H1 (cell line): ENCODE measurements around the gene C1QL1. TPM values are rescaled to one million over a fixed set of nuclear protein-coding genes. Genes with fewer than 3 reads are reported as not detected.

ENCODE experiments used
- CTCF ChIA-PET: fragments of 300-600 bp; sonication (Branson Sonifier 250); formaldehyde crosslinking; loops from one replicate; lab custom pipeline; 2021; ENCODE audit not compliant: partially characterized antibody; lab: Charles Lee
- POLR2A ChIA-PET: fragments of 300-600 bp; sonication (Branson Sonifier 250); formaldehyde crosslinking; loops from one replicate; lab custom pipeline; 2021; ENCODE audit warnings: inconsistent platforms; ENCODE audit not compliant: partially characterized antibody; lab: Charles Lee
- DNase-seq, 2 experiments: peaks; one replicate each; pipeline versions ENCODE4 v3.0.0 to v3.0.0-alpha.2; 2010 to 2022; ENCODE audit warnings: low spot score in 2 of 2, low read depth in 1 of 2, mixed read lengths in 1 of 2
- FAIRE-seq: peaks from 2 replicates; lab custom pipeline; 2011; peaks lifted over from hg19 to GRCh38; lab: Jason Lieb, UNC
- H2AFZ ChIP-seq: 2 replicates; pipeline ENCODE4 v1.8.1; 2012; ENCODE audit warnings: low read length, inconsistent platforms
- H2AK5ac ChIP-seq: 2 replicates; pipeline ENCODE4 v1.6.1; 2013; ENCODE audit warnings: low read depth, low read length
- H2BK120ac ChIP-seq: replicated peaks from 2 replicates; pipeline ENCODE3; 2013; ENCODE audit warnings: low read depth, low read length, inconsistent platforms
- H2BK12ac ChIP-seq: 2 replicates; pipeline ENCODE4 v1.6.1; 2013; ENCODE audit warnings: low read depth, low read length
- H2BK15ac ChIP-seq: 2 replicates; pipeline ENCODE4 v1.6.1; 2013; ENCODE audit warnings: low read length
- H2BK20ac ChIP-seq: 2 replicates; pipeline ENCODE4 v1.6.1; 2013; ENCODE audit warnings: low read length
- H2BK5ac ChIP-seq: 2 replicates; pipeline ENCODE4 v1.6.1; 2013; ENCODE audit warnings: low read depth, low read length
- H3K14ac ChIP-seq: 2 replicates; pipeline ENCODE4 v1.6.1; 2013; ENCODE audit warnings: inconsistent platforms; ENCODE audit not compliant: insufficient read length
- H3K18ac ChIP-seq: 2 replicates; pipeline ENCODE4 v1.6.1; 2013; ENCODE audit warnings: low read length; ENCODE audit errors: extremely low read depth
- H3K23ac ChIP-seq: 2 replicates; pipeline ENCODE4 v1.6.1; 2013; ENCODE audit warnings: inconsistent platforms; ENCODE audit not compliant: insufficient read length
- H3K23me2 ChIP-seq: 2 replicates; pipeline ENCODE4 v1.6.1; 2013; ENCODE audit warnings: low read depth, low read length
- H3K27ac ChIP-seq: 2 replicates; pipeline ENCODE4 v1.6.1; 2011; ENCODE audit warnings: low read depth, low read length, inconsistent platforms
- H3K27me3 ChIP-seq, 4 experiments: replicated peaks in 1 of 4; 1 replicate in 1 of 4; 2 replicates in 3 of 4; pipeline versions ENCODE4 v1.6.1 to v1.8.1; 2011 to 2013; ENCODE audit warnings: low read length in 3 of 4, mild to moderate bottlenecking in 3 of 4, inconsistent platforms in 2 of 4, mixed read lengths in 2 of 4, moderate library complexity in 1 of 4; ENCODE audit not compliant: control insufficient read depth in 3 of 4, insufficient read depth in 3 of 4; ENCODE audit errors: extremely low read depth in 1 of 4
- H3K36me3 ChIP-seq, 4 experiments: 2 replicates each; pipeline versions ENCODE4 v1.6.1 to v1.8.1; 2011 to 2013; ENCODE audit warnings: mild to moderate bottlenecking in 4 of 4, low read length in 3 of 4, moderate library complexity in 2 of 4, control low read depth in 1 of 4, inconsistent platforms in 1 of 4; ENCODE audit not compliant: insufficient read depth in 4 of 4, control insufficient read depth in 2 of 4
- H3K4ac ChIP-seq: replicated peaks from 2 replicates; pipeline ENCODE3; 2013; ENCODE audit warnings: low read length, low read depth, mixed read lengths, inconsistent platforms; ENCODE audit not compliant: insufficient read length
- H3K4me1 ChIP-seq, 4 experiments: replicated peaks in 1 of 4; 1 replicate in 1 of 4; 2 replicates in 3 of 4; pipeline versions ENCODE4 v1.6.1 to v1.8.1; 2011 to 2013; ENCODE audit warnings: low read length in 3 of 4, inconsistent platforms in 2 of 4, mixed read lengths in 1 of 4; ENCODE audit not compliant: insufficient read depth in 4 of 4, control insufficient read depth in 3 of 4
- H3K4me2 ChIP-seq, 2 experiments: 2 replicates each; pipeline versions ENCODE4 v1.6.1 to v1.8.1; 2011 to 2013; ENCODE audit warnings: low read depth in 2 of 2, low read length in 2 of 2, control low read depth in 1 of 2, inconsistent platforms in 1 of 2, mild to moderate bottlenecking in 1 of 2; ENCODE audit not compliant: insufficient read depth in 1 of 2
- H3K4me3 ChIP-seq, 4 experiments: fragments of 200-600, 300-600 bp in 1 of 4; sonication (generic), shearing (Covaris generic), sonication (Bioruptor Twin) in 1 of 4; 2 replicates each; pipeline versions ENCODE4 v1.5.1 to v1.8.1; 2011 to 2016; ENCODE audit warnings: low read length in 4 of 4, low read depth in 3 of 4, control low read depth in 2 of 4, inconsistent platforms in 2 of 4, mild to moderate bottlenecking in 2 of 4, mixed read lengths in 1 of 4, moderate library complexity in 1 of 4; ENCODE audit not compliant: insufficient read depth in 2 of 4; ENCODE audit errors: extremely low read depth in 1 of 4
- H3K56ac ChIP-seq: replicated peaks from 2 replicates; pipeline ENCODE3; 2013; ENCODE audit warnings: low read depth, mild to moderate bottlenecking, mixed read lengths, low read length, inconsistent platforms; ENCODE audit not compliant: insufficient read length
- H3K79me1 ChIP-seq: 2 replicates; pipeline ENCODE4 v1.6.1; 2013; ENCODE audit warnings: low read depth, low read length, control low read depth
- H3K79me2 ChIP-seq, 2 experiments: 2 replicates each; pipeline versions ENCODE4 v1.6.1 to v1.8.1; 2012 to 2013; ENCODE audit warnings: low read length in 2 of 2, mild to moderate bottlenecking in 2 of 2, inconsistent platforms in 1 of 2; ENCODE audit not compliant: insufficient read depth in 2 of 2, control insufficient read depth in 1 of 2
- H3K9ac ChIP-seq, 4 experiments: replicated peaks in 1 of 4; 1 replicate in 1 of 4; 2 replicates in 3 of 4; pipeline versions ENCODE4 v1.6.1 to v1.8.1; 2011 to 2013; ENCODE audit warnings: low read depth in 3 of 4, low read length in 3 of 4, control low read depth in 2 of 4, mild to moderate bottlenecking in 2 of 4, moderate library complexity in 2 of 4, inconsistent platforms in 1 of 4; ENCODE audit errors: extremely low read depth in 1 of 4
- H3K9me3 ChIP-seq, 2 experiments: 2 replicates each; pipeline versions ENCODE4 v1.6.1 to v1.8.1; 2012 to 2013; ENCODE audit warnings: mild to moderate bottlenecking in 2 of 2, moderate library complexity in 2 of 2, control low read depth in 1 of 2, inconsistent platforms in 1 of 2, low read depth in 1 of 2, low read length in 1 of 2, mixed read lengths in 1 of 2; ENCODE audit not compliant: insufficient read depth in 2 of 2
- H4K20me1 ChIP-seq, 2 experiments: replicated peaks in 1 of 2; 2 replicates each; pipeline versions ENCODE3 to v1.8.1; 2011 to 2013; ENCODE audit warnings: inconsistent platforms in 2 of 2, low read length in 2 of 2, mild to moderate bottlenecking in 1 of 2; ENCODE audit not compliant: insufficient read depth in 2 of 2, control insufficient read depth in 1 of 2
- H4K5ac ChIP-seq: 2 replicates; pipeline ENCODE4 v1.6.1; 2013; ENCODE audit warnings: low read length, low read depth, mixed read lengths, inconsistent platforms; ENCODE audit not compliant: insufficient read length
- H4K8ac ChIP-seq: 2 replicates; pipeline ENCODE4 v1.8.0; 2013; ENCODE audit warnings: mild to moderate bottlenecking, moderate library complexity, low read length, inconsistent platforms; ENCODE audit not compliant: insufficient read depth; ENCODE audit errors: extremely low read depth
- H4K91ac ChIP-seq: replicated peaks from 2 replicates; pipeline ENCODE3; 2013; ENCODE audit warnings: low read length, mixed read lengths, inconsistent platforms; ENCODE audit not compliant: insufficient read length
- BCL11A ChIP-seq, 2 experiments: IDR thresholded peaks; one replicate each; pipeline ENCODE4 v1.6.1; 2011; ENCODE audit warnings: low read depth in 2 of 2, low read length in 2 of 2, mild to moderate bottlenecking in 2 of 2
- BRCA1 ChIP-seq: IDR thresholded peaks from 2 replicates; pipeline ENCODE4 v1.6.1; 2012; ENCODE audit warnings: low read depth, low read length, improper control_type of control experiment
- EGR1 ChIP-seq: IDR thresholded peaks from 2 replicates; pipeline ENCODE4 v1.6.1; 2011; ENCODE audit warnings: low read depth, low read length, borderline replicate concordance
- JUN ChIP-seq: IDR thresholded peaks from 2 replicates; pipeline ENCODE4 v1.6.1; 2011; ENCODE audit warnings: low read depth, mild to moderate bottlenecking, improper control_type of control experiment, low read length
- POLR2AphosphoS5 ChIP-seq: IDR thresholded peaks from 2 replicates; pipeline ENCODE4 v1.6.1; 2011; ENCODE audit warnings: low read depth, low read length
- SP1 ChIP-seq: IDR thresholded peaks from 2 replicates; pipeline ENCODE4 v1.6.1; 2011; ENCODE audit warnings: low read depth, low read length
- WGBS, 2 experiments: shearing (Covaris generic) in 1 of 2; methylation state at CpG; one replicate each; pipeline versions ENCODE4 v1.1.6 to v1.1.7; 2013 to 2015; ENCODE audit warnings: low lambda C conversion rate in 2 of 2, mixed read lengths in 2 of 2, inconsistent platforms in 1 of 2, low coverage in 1 of 2, missing lambda C conversion rate in 1 of 2; ENCODE audit not compliant: insufficient replicate concordance in 2 of 2, insufficient coverage in 1 of 2, insufficient read length in 1 of 2; ENCODE audit errors: extremely low coverage in 1 of 2, missing lambda C conversion rate in 1 of 2; 5-methylcytosine and 5-hydroxymethylcytosine counted together
- polyA plus RNA-seq, 7 experiments: library from polyadenylated mRNA; depleted of rRNA in 3 of 7; stranded (reverse) in 5 of 7; unstranded in 2 of 7; fragments of >200 nt in 5 of 7; fragments of 200-250 nt in 2 of 7; gene quantifications; 1 replicate in 5 of 7; 2 replicates in 1 of 7; 4 replicates in 1 of 7; pipeline versions ENCODE4 v1.2.1 to v1.2.3, GENCODE V29; 2011 to 2013; ENCODE audit warnings: missing spikeins in 2 of 7, mixed read lengths in 2 of 7
- total RNA-seq: library from RNA; stranded (reverse); fragmentation: NEBNext Ultra II Directional; extraction: Animal tissue kit (Norgen Biotek cat#: 25700); gene quantifications from 2 replicates; pipeline ENCODE4 v1.2.1, GENCODE V29; 2021

The C1QL1 gene
- total and polyA plus RNA-seq, 2 of the 8 experiments (the other 6 are each of a cell fraction or from before 2014, with no cell fraction given): 7.6 to 10.5 TPM

DNA sequence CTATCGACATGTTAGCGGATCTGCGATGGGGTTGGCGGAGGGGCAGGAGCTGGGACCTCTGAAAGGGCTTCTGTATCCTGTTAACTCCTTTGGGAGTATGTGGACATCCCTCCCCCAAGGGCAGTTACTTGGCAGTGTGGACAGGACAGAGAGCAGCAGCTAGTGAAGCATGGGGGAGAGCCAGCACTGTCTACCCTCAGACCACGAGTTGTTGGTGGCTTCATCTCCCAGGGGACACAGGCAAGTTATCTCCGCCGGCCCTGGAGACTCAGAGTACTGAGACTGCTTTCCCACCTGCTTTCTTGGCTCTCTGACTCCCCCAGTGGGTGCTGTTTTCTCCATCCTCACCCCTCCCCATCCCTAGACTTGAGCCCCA is 47.5 kb downstream of the C1QL1 start:
- no peak overlapping the region for H3K56ac ChIP-seq
- FAIRE-seq: no peak
- 0 out of 2 replicates have a peak overlapping the region, but pooled peaks have one; percentile 3 for H3K18ac ChIP-seq
- DNase-seq: peak in 1 of 2 experiments; percentile 55
- no peaks in the 10 kb centered on the region for H3K79me1 ChIP-seq
- H3K9ac ChIP-seq: no peak overlapping the region
- no peak overlapping the region for H2BK5ac ChIP-seq
- no peaks in the 10 kb centered on the region; the same call in 1 of the 2 replicates for H3K23me2 ChIP-seq
- no peaks in the 10 kb centered on the region for H3K27me3 ChIP-seq
- no peak overlapping the region; the same call in 1 of the 2 replicates for H2AK5ac ChIP-seq
- H3K9me3 ChIP-seq: no peaks in the 10 kb centered on the region
- no peak overlapping the region for H4K8ac ChIP-seq
- no peak overlapping the region for H2BK20ac ChIP-seq
- H2AFZ ChIP-seq: 0 out of 2 replicates have a peak overlapping the region, but pooled peaks have one; percentile 14
- H2BK120ac ChIP-seq: no peak overlapping the region
- peak overlapping the region; percentile 1 to 38; a peak in 1 of 4 replicates for H3K4me2 ChIP-seq
- H3K4me1 ChIP-seq: peaks cover 6 to 15% (median 9%) of the 10 kb centered on the region in 4 experiments
- CTCF ChIA-PET: interaction anchor here (0.6 to 13.0 kb wide), 47 partner anchors 9 to 277 kb away, joined by 3 to 243 read pairs (median 5); partner anchors contain the start of genes ACBD4, C1QL1 and KIF18B
- H2BK15ac ChIP-seq: no peak overlapping the region
- POLR2A ChIA-PET: interaction anchor here (0.8 to 5.3 kb wide), 15 partner anchors 10 to 228 kb away, joined by 3 to 25 read pairs (median 5); partner anchors contain the start of genes ACBD4, EFTUD2 and HEXIM1
- H2BK12ac ChIP-seq: no peak overlapping the region
- no peak overlapping the region for H4K5ac ChIP-seq
- no peaks in the 10 kb centered on the region for H4K20me1 ChIP-seq
- H3K14ac ChIP-seq: no peak overlapping the region
- H3K79me2 ChIP-seq: no peaks in the 10 kb centered on the region
- H3K4ac ChIP-seq: no peak overlapping the region
- TF ChIP-seq POLR2AphosphoS5 (no peak), BRCA1 (no peak), EGR1 (no peak), BCL11A (IDR thresholded peaks at IDR 0.05; ENCODE audit: low read depth in 2 of 2, low read length in 2 of 2) (no peak), JUN (no peak), SP1 (no peak)
- H4K91ac ChIP-seq: no peak overlapping the region
- H3K23ac ChIP-seq: no peak overlapping the region
- no peaks in the 10 kb centered on the region for H3K36me3 ChIP-seq
- WGBS, 2 experiments: 88% methylated on average over 7 of the region's 7 CpGs; no CpG with 5 or more reads in 1 of the 2 experiments
- H3K27ac ChIP-seq: no peak overlapping the region
- 0 out of 8 replicates have a peak overlapping the region, but pooled peaks of 1 of the 4 experiments have one; percentile 10 for H3K4me3 ChIP-seq
